Effector memory CD4-positive, alpha-beta T cell (primary cell): ENCODE results near the gene INO80C.

ENCODE experiments used
- DNase-seq, 3 donors: peaks; one replicate each; pipeline ENCODE4 v3.0.0-alpha.2; 2020
- H3K27ac ChIP-seq: 2 replicates; pipeline ENCODE4 v1.7.0; 2013; ENCODE audit warnings: mild to moderate bottlenecking, low read length, moderate library complexity; ENCODE audit not compliant: insufficient read depth, poor library complexity, severe bottlenecking
- H3K27me3 ChIP-seq: replicated peaks from 2 replicates; pipeline ENCODE4 v1.7.0; 2013; ENCODE audit warnings: mild to moderate bottlenecking, low read length; ENCODE audit not compliant: insufficient read depth, control insufficient read depth, poor library complexity, severe bottlenecking
- H3K36me3 ChIP-seq: 2 replicates; pipeline ENCODE4 v1.7.0; 2013; ENCODE audit warnings: mild to moderate bottlenecking, low read length, moderate library complexity; ENCODE audit not compliant: control insufficient read depth, insufficient read depth
- H3K4me1 ChIP-seq: 2 replicates; pipeline ENCODE4 v1.7.0; 2013; ENCODE audit warnings: low read length, mild to moderate bottlenecking; ENCODE audit not compliant: control insufficient read depth, insufficient read depth, poor library complexity, severe bottlenecking
- H3K4me3 ChIP-seq: 2 replicates; pipeline ENCODE4 v1.7.0; 2013; ENCODE audit warnings: low read length, low read depth, mild to moderate bottlenecking; ENCODE audit not compliant: insufficient read depth, poor library complexity, severe bottlenecking
- H3K9me3 ChIP-seq: 2 replicates; pipeline ENCODE4 v1.7.0; 2013; ENCODE audit warnings: mild to moderate bottlenecking, low read length, moderate library complexity; ENCODE audit not compliant: control insufficient read depth
- total RNA-seq, 3 donors: gene quantifications; one replicate each; lab custom pipeline; 2026; lab: John Stamatoyannopoulos, UW

Gene INO80C, protein sequence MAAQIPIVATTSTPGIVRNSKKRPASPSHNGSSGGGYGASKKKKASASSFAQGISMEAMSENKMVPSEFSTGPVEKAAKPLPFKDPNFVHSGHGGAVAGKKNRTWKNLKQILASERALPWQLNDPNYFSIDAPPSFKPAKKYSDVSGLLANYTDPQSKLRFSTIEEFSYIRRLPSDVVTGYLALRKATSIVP
- 4.8 to 9.5 (median 6.6) reads per million in 3 donors for total RNA-seq

DNA sequence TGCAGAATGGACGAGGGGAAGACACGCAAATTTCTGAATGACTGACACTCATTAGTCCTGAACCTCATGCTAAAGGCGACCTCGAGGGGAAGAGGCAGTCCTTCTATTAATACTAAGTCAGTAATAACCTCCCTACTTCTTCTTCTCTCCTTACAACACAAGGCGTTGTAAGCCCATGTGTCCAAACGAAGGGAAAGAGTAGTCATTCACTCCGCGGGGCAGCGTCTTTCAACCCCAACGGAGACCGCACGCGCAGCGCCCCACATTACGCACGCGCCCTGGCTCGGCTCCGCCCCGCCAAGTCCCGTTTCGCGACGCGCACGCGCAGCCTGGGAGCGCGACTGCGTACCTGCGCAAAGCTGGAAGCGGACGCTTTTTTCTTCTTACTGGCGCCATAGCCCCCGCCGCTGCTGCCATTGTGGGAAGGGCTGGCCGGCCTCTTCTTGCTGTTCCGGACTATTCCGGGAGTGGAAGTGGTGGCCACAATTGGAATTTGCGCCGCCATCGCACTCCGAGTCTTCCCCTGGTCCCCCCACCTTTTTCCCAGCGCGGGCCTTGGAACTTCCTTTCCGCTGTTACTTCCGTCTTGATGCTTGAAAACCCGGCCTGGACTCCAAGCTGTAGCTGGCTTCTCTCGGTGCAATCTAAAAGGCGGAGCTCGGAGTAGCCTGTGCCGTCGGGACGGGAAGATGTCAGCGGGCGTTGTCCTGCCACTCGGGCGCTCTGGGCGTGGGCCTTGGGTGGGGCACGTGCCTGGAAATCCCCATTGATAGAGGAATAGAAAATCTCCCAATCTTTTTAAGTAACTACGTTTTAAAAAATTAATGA, at the start of gene INO80C:
TSS of gene INO80C (minus strand) at position 591 of the 828 bp plus-strand sequence. CDS start at position 505, 86 bp downstream.
- H3K9me3 ChIP-seq = no peaks in the 10 kb centered on the region
- peak within 1 kb of the TSS; percentile 99 for H3K27ac ChIP-seq
- H3K4me1 ChIP-seq = peaks cover 7% of the 10 kb centered on the region
- DNase-seq = peak; percentile 83 to 86 (median 83)
- H3K4me3 ChIP-seq = peak within 1 kb of the TSS; percentile 99
- H3K36me3 ChIP-seq = no peaks in the 10 kb centered on the region
- H3K27me3 ChIP-seq = no peaks in the 10 kb centered on the region

DNA sequence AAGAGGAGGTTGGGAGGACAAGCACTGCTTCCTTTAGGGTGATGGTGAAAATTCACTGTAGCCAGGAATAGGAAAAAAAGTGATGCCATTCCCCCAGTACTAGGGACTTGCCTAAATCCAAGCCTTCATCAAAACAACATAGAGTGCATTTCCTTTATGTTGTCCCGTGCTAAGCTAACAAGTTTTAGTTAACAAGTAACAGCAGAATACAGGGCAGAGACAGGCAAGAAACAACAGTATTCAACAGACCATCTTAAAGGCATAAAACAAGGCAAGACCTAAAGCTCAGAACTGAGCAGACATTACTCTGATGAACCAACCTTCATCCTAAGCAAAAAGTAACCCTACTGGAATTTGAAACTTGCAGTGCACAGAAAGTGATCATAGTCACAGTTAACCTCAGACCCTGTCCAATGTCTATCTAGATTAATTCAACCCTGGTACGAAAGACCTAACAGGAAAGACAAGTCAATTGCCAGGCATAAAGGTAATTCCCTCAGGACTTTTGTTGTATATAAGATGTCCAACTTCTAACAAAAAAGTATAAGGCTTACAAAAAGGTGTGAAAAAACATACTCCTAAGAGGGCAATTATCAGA, 49.3 kb upstream of the INO80C start:
- H3K27ac ChIP-seq = no peak overlapping the region

DNA sequence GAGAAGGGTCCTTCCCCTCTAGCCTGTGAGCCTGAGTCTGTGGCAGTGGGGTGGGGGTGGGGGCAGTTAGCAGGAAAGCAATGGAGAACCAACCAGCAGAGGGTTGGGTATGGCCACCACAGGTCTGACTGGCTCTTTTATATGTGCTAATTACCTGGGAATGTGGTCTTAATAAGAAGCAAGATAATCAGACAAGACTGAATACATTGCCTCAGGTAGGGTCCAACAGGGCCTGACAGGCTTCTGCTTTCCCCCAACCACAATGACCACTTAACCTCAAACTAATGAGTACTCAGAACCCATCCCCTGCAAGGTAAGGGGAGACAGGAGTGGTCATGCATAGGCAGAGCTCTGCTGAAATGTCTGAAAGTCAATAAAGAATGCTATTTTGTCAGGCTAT, 44.6 kb upstream of the INO80C start:
- DNase-seq = no peak
- Histone ChIP-seq H3K27me3 (no peaks in the 10 kb centered on the region), H3K36me3 (no peaks in the 10 kb centered on the region), H3K4me3 (no peak overlapping the region), H3K27ac (no peak overlapping the region), H3K4me1 (no peaks in the 10 kb centered on the region), H3K9me3 (no peaks in the 10 kb centered on the region)

More for the DNA sequence above, 49.3 kb upstream of the INO80C start:
- Histone ChIP-seq H3K4me1 (no peaks in the 10 kb centered on the region), H3K4me3 (no peak overlapping the region), H3K36me3 (no peaks in the 10 kb centered on the region), H3K9me3 (no peaks in the 10 kb centered on the region), H3K27me3 (no peaks in the 10 kb centered on the region)
- DNase-seq = no peak

DNA sequence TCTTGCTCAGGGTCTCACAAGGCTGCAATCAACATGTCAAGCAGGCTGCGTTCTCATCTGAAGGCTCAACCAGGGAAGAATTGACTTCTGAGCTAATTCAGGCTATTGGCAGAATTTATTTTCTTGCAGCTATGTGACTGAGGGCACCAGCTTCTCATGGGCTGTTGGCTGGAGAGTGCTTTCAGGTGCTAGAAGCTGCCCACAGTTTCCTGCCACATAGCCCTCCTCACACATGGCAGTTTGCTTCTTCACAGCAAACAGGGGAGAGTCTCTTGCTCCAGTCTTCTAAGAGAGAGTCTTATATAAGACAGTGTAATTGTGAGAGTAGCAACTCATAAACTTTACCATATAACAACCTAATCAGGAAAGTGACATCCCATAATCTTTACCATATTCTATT, 37.5 kb upstream of the INO80C start:
- Histone ChIP-seq H3K9me3 (no peaks in the 10 kb centered on the region), H3K27ac (no peak overlapping the region), H3K4me1 (no peaks in the 10 kb centered on the region), H3K4me3 (no peak overlapping the region), H3K36me3 (no peaks in the 10 kb centered on the region), H3K27me3 (no peaks in the 10 kb centered on the region)
- no peak for DNase-seq

DNA sequence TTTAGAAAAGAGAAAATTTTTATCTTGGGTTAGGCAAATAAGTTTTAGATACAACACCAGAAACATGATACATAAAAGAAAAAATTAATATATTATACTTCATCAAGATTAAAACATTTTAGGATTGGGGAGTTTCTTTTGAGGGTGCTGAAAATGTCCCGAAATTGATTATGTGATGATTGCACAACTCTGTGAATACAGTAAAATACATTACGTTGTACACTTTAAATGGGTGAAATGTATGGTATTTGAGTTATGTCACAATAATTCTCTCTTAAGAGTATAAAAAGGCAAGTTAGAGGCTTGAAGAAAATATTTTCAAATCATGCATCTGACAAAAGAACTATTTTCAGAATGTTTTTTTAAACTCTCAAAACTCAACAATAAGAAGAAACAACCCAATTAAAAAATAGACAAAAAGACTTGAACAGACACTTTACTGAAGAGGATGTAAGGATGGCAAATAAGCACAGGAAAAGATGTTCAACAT, 36.2 kb upstream of the INO80C start:
- H3K27me3 ChIP-seq = no peaks in the 10 kb centered on the region
- no peak overlapping the region for H3K27ac ChIP-seq
- no peaks in the 10 kb centered on the region for H3K4me1 ChIP-seq
- H3K9me3 ChIP-seq = no peaks in the 10 kb centered on the region
- H3K36me3 ChIP-seq = no peaks in the 10 kb centered on the region
- no peak overlapping the region for H3K4me3 ChIP-seq
- no peak for DNase-seq

DNA sequence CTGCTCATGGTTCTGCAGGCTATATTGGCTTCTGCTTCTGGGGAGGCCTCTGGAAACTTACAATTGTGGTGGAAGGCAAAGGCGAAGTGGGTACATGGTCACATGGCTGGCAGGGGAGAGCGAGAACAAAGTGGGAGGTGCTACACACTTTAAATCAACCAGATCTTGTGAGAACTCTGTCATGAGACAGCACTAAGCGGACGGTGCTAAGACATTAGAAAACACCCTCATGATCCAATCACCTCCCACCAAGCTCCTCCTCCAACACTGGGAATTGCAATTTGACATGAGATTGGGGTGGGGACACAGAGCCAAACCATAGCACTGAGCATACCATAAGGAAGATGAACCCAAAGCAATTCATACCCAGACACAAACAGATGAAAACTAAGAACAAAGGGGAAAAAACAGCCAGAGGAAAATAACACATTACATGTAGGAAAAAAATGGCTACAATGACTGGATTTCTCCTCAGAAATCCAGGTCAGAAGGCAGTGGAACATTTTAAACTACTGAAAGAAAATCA, 31.1 kb upstream of the INO80C start:
- no peak overlapping the region for H3K27ac ChIP-seq
- no peak overlapping the region for H3K4me3 ChIP-seq

DNA sequence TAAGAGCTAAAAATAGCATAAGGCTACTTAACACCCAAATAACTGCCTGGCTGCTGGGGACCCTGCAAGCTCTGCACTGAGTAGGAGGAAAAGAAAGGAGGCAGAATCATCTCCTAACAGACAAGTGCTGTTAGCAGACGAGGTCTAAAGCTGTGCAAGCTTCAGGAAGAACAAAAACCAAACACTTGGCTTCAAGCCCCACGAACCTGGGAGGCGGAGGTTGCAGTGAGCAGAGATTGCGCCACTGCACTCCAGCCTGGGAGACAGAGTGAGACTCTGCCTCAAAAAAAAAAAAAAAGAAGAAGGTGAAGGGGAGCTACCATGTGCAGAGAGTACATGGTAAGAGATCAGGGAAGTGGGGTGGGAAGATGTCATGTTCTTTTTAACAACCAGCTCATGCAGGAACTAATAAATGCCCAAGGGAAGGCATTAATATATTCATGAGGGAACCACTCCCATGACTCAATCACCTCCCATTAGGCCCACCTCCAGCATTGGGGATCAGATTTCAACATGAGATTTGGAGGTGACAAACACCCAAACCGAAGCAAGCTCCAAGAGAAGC, 28.8 kb upstream of the INO80C start:
- Histone ChIP-seq H3K36me3 (no peaks in the 10 kb centered on the region), H3K27ac (no peak overlapping the region), H3K4me3 (no peak overlapping the region), H3K9me3 (no peaks in the 10 kb centered on the region), H3K4me1 (no peaks in the 10 kb centered on the region), H3K27me3 (no peaks in the 10 kb centered on the region)
- DNase-seq = no peak

More for the DNA sequence above, 31.1 kb upstream of the INO80C start:
- H3K27me3 ChIP-seq = no peaks in the 10 kb centered on the region
- DNase-seq = no peak
- H3K36me3 ChIP-seq = no peaks in the 10 kb centered on the region
- H3K4me1 ChIP-seq = no peaks in the 10 kb centered on the region
- no peaks in the 10 kb centered on the region for H3K9me3 ChIP-seq

DNA sequence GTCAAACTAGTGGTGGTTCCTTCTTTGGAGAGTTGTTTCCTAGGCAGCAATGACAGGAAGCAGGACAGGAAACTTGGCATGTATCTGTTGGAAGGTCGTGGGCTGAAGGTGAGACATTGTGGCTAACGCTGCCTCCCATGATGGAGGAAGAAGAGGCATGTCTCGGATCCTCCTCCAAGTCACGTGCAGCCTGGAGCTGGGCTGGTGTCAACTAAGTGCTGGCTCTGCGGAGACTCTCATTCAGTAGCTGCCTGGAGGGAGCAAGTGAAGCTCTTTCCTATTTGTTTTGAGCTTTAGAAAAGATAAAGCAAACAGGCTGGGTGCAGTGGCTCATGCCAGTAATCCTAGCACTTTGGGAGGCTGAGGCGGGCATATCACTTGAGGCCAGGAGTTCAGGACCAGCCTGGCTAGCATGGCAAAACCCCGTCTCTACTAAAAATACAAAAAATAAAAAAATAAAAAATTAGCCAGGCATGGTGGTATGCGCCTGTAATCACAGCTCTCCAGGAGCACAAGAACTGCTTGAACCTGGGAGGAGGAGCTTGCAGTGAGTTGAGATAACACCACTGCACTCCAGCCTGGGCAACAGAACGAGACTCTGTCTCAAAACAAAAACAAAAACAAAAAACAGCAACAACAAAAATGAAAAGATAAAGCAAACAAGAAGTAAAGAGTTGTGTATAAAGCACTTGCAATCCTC, 28.2 kb upstream of the INO80C start:
- H3K4me1 ChIP-seq = no peaks in the 10 kb centered on the region
- no peaks in the 10 kb centered on the region for H3K27me3 ChIP-seq
- no peak overlapping the region for H3K27ac ChIP-seq
- no peak overlapping the region for H3K4me3 ChIP-seq
- H3K9me3 ChIP-seq = no peaks in the 10 kb centered on the region
- DNase-seq = no peak
- no peaks in the 10 kb centered on the region for H3K36me3 ChIP-seq

DNA sequence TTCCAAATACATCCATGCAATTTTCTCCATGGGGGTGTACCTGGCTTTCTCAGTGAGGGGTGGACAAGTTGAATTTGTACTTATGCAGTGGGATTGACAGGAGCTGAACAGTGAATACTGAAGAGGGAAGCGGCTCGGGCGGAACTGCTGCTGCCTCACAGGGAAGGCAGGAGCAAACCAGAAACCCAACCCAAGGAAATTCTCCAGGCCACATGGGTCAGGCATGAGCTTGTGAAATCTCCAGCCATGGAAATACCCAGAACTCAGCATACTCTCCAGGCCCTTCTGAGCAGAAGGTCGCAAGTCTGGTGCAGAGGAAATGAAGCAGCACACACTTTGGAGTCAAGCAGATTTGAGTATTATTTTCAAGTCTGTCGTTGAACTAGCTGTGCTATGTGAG, 26.5 kb upstream of the INO80C start:
- Histone ChIP-seq H3K4me3 (no peak overlapping the region), H3K36me3 (no peaks in the 10 kb centered on the region), H3K27ac (no peak overlapping the region), H3K4me1 (no peaks in the 10 kb centered on the region), H3K27me3 (no peaks in the 10 kb centered on the region), H3K9me3 (no peaks in the 10 kb centered on the region)
- DNase-seq = no peak
